Lower leg skin (tissue), 3 donors: ENCODE data around the gene EXPH5.

ENCODE experiments used
- POLR2A ChIP-seq, 2 donors: fragments of 450-650 bp; IDR thresholded peaks; one replicate each; pipeline ENCODE4 v1.6.1; 2016 to 2017; ENCODE audit warnings: antibody characterized with exemption in 2 of 2, mild to moderate bottlenecking in 1 of 2, moderate library complexity in 1 of 2
- TF ChIP-seq, protein P1 (sequence below), 3 donors: fragments of 450-650 bp; IDR thresholded peaks; one replicate each; pipeline ENCODE4 v1.5.1; 2016; ENCODE audit warnings: antibody characterized with exemption in 3 of 3, mild to moderate bottlenecking in 3 of 3, moderate library complexity in 2 of 3

DNA sequence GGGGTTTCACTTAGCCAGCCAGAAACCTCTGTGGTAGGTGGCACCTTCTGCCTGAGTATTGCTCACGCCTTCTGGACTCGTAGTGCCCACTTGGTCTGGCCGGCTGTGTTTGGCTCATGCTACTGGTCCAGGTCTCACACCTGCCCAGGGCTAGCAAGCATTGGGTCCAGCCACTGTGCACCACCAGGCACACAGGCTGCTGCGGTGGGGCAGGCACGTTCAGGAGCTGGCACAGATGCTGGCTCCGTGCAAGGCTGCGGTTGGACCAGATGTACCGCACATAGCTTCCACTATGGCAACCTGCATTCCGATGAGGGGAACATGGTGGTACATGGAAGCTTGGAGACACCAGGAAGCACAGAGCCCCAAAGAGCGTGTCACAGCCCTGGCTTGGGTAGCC is 34.8 kb upstream of the EXPH5 start:
- TF ChIP-seq, protein P1, sequence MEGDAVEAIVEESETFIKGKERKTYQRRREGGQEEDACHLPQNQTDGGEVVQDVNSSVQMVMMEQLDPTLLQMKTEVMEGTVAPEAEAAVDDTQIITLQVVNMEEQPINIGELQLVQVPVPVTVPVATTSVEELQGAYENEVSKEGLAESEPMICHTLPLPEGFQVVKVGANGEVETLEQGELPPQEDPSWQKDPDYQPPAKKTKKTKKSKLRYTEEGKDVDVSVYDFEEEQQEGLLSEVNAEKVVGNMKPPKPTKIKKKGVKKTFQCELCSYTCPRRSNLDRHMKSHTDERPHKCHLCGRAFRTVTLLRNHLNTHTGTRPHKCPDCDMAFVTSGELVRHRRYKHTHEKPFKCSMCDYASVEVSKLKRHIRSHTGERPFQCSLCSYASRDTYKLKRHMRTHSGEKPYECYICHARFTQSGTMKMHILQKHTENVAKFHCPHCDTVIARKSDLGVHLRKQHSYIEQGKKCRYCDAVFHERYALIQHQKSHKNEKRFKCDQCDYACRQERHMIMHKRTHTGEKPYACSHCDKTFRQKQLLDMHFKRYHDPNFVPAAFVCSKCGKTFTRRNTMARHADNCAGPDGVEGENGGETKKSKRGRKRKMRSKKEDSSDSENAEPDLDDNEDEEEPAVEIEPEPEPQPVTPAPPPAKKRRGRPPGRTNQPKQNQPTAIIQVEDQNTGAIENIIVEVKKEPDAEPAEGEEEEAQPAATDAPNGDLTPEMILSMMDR (IDR thresholded peaks at IDR 0.05) = no peak
- TF ChIP-seq POLR2A (IDR thresholded peaks at IDR 0.05) = no peak
